Tibial nerve (tissue), 4 donors: ENCODE measurements around the gene C4orf33.

ENCODE experiments used
- CTCF ChIP-seq, 5 experiments: fragments of 200-600 bp in 3 of 5; fragments of 450-650 bp in 2 of 5; sonication (generic) in 3 of 5; IDR thresholded peaks; one replicate each; pipeline ENCODE4 v1.5.1; 2016 to 2019; ENCODE audit warnings: antibody characterized with exemption in 5 of 5, mild to moderate bottlenecking in 3 of 5, moderate library complexity in 2 of 5
- EP300 ChIP-seq, 2 donors: sonication (generic); formaldehyde crosslinking; IDR thresholded peaks; one replicate each; pipeline ENCODE4 v1.6.1; 2017; ENCODE audit warnings: antibody characterized with exemption in 2 of 2, mild to moderate bottlenecking in 1 of 2
- POLR2A ChIP-seq, 2 donors: fragments of 450-650 bp; IDR thresholded peaks; one replicate each; pipeline ENCODE4 v1.6.1; 2017; ENCODE audit warnings: antibody characterized with exemption in 2 of 2, mild to moderate bottlenecking in 2 of 2, moderate library complexity in 2 of 2

- TF ChIP-seq CTCF (IDR thresholded peaks at IDR 0.05) (no peak), POLR2A (IDR thresholded peaks at IDR 0.05) (no peak), EP300 (IDR thresholded peaks at IDR 0.05) (no peak)
These were observed 33.4 kb upstream of the C4orf33 start for GRCh38 chr4:129062580-129062979.
